ENCODE data around the gene VARS2. TPM values are rescaled to one million over a fixed set of nuclear protein-coding genes. Genes with fewer than 3 reads are reported as not detected.

The VARS2 gene
- polyA plus RNA-seq, 1 of the 3 experiments (the other 2 are of a cell fraction), result 31.2 TPM

DNA sequence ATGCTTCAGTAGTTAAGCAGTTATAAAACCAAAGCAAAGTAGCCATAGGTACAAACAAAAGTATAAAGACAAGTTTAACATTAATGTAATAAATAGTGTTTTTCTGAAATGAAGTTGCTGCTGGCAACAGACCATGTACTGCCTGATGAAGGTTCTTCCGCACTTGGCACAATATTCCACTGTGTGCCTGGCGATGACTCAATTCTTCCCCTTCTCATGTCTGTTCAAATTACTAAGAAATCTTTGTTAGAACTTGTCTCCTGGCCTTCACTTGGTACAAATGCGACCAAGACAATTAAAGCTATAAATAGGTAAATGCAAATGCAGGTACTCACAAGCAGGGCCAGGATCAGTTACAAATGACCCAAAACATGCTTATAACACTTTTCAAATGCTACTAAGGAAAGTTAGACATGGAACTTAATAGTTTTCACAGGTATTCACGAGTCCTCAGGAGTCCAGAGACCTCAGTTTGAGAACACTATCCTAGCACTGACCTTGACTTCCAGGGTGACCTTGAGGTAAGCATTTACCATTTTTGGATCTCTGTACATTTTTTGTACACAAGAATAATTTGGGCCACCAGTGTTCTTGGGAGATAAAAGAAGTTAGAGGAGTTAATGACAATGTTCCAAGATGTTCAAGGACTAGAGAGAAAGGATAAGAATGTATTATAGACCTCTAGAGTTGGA lies 37.9 kb upstream of the VARS2 start:
- Histone ChIP-seq H3K27ac (ENCODE audit: low read depth in 2 of 2, low read length in 1 of 2) (peak overlapping the region; percentile 66 to 87; a peak in 3 of 4 replicates), H3K9me2 (no peaks in the 10 kb centered on the region), H3K36me3 (replicated peaks in 1 of 2; ENCODE audit: control insufficient read depth in 1 of 2, insufficient read depth in 2 of 2, low read length in 1 of 2) (no peaks in the 10 kb centered on the region), H2AFZ (ENCODE audit: low read depth) (peak overlapping the region; percentile 63; the same call in 1 of the 2 replicates), H3K9me3 (0 out of 2 replicates have a peak, but pooled peaks cover 6% of the 10 kb centered on the region), H3F3A (replicated peaks; ENCODE audit: insufficient read depth) (peaks cover 8% of the 10 kb centered on the region), H4K20me1 (ENCODE audit: insufficient read depth) (no peaks in the 10 kb centered on the region), H3K4me2 (peak overlapping the region; percentile 35; the same call in 1 of the 2 replicates), H3K79me2 (ENCODE audit: insufficient read depth) (no peaks in the 10 kb centered on the region), H3K27me3 (ENCODE audit: insufficient read depth) (no peaks in the 10 kb centered on the region), H3K4me1 (ENCODE audit: control insufficient read depth in 1 of 2, insufficient read depth in 2 of 2, low read depth in 1 of 2, low read length in 1 of 2) (peaks cover 7 to 17% of the 10 kb centered on the region in 2 experiments; a peak in 2 of 4 replicates), H3K4me3 (ENCODE audit: low read depth in 2 of 2, low read length in 1 of 2) (no peak overlapping the region), H3K9ac (peak overlapping the region; percentile 34; the same call in 1 of the 2 replicates)
- DNase-seq, result no peak
- ChIA-PET CTCF (interaction anchor here (0.6 to 7.6 kb wide), 14 partner anchors 13 to 1354 kb away, joined by 3 to 103 read pairs (median 4); no protein-coding TSS in a partner anchor), POLR2A (interaction anchor here (0.9 kb wide), 1 partner anchor 284 kb away, joined by 3 read pairs; no protein-coding TSS in a partner anchor)
- TF ChIP-seq FOXM1 (IDR thresholded peaks at IDR 0.05; ENCODE audit: low read depth) (no peak), REST (IDR thresholded peaks at IDR 0.05; ENCODE audit: low read depth, low read length) (no peak), MEF2A (IDR thresholded peaks at IDR 0.05; ENCODE audit: borderline replicate concordance, low read depth) (peak; percentile 19; the same call in 1 of the 2 replicates), TEAD4 (IDR thresholded peaks at IDR 0.05; ENCODE audit: borderline replicate concordance, insufficient read depth) (no peak), NFIC (IDR thresholded peaks at IDR 0.05; ENCODE audit: borderline replicate concordance) (peak; percentile 88), EP300 (IDR thresholded peaks at IDR 0.05; ENCODE audit: borderline replicate concordance in 1 of 2, low read depth in 1 of 2, low read length in 1 of 2) (peak in 1 of 2 experiments; percentile 49; a peak in 1 of 4 replicates), SIN3A (IDR thresholded peaks at IDR 0.05; ENCODE audit: borderline replicate concordance, low read depth, low read length) (no peak), GATA2 (CRISPR knock-in tag; IDR thresholded peaks at IDR 0.05) (no peak), NRF1 (IDR thresholded peaks at IDR 0.05; ENCODE audit: low read depth, low read length) (no peak), YY1 (IDR thresholded peaks at IDR 0.05; ENCODE audit: low read depth) (no peak), POLR2AphosphoS5 (IDR thresholded peaks at IDR 0.05; ENCODE audit: low read depth, low read length) (peak; percentile 47; the same call in 1 of the 2 replicates), FOSL2 (IDR thresholded peaks at IDR 0.05; ENCODE audit: borderline replicate concordance, low read depth) (peak; percentile 84), TCF12 (IDR thresholded peaks at IDR 0.05) (peak; percentile 65), USF1 (IDR thresholded peaks at IDR 0.05; ENCODE audit: borderline replicate concordance, low read depth) (no peak), JUND (IDR thresholded peaks at IDR 0.05) (peak; percentile 90)
- TF ChIP-seq, protein P1, sequence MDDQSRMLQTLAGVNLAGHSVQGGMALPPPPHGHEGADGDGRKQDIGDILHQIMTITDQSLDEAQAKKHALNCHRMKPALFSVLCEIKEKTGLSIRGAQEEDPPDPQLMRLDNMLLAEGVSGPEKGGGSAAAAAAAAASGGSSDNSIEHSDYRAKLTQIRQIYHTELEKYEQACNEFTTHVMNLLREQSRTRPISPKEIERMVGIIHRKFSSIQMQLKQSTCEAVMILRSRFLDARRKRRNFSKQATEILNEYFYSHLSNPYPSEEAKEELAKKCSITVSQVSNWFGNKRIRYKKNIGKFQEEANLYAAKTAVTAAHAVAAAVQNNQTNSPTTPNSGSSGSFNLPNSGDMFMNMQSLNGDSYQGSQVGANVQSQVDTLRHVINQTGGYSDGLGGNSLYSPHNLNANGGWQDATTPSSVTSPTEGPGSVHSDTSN (IDR thresholded peaks at IDR 0.05), result peak; percentile 92
- TF ChIP-seq, protein P2, sequence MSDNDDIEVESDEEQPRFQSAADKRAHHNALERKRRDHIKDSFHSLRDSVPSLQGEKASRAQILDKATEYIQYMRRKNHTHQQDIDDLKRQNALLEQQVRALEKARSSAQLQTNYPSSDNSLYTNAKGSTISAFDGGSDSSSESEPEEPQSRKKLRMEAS (IDR thresholded peaks at IDR 0.05; ENCODE audit: low read depth), result no peak
- 21% methylated on average over 4 of the region's 4 CpGs for WGBS (ENCODE audit: low lambda C conversion rate)
